COLO668 (cell line): ENCODE measurements around the gene ZNF652.
"Not testable (repeated sequence)": the region's sequence is repeated elsewhere in the genome, so short reads cannot be mapped to it uniquely, and the experiment has no call there.

Experiments
- DNase-seq: peaks from one replicate; lab custom pipeline; 2025; ENCODE audit not compliant: unreplicated experiment; lab: John Stamatoyannopoulos, UW

Gene ZNF652

GRCh38 chr17:49387498-49388289, 25.6 kb upstream of the ZNF652 start:
- no peak for DNase-seq

- no peak for DNase-seq
These were observed 24.3 kb upstream of the ZNF652 start for GRCh38 chr17:49386373-49386772.

GRCh38 chr17:49384951-49385350, 22.9 kb upstream of the ZNF652 start:
- DNase-seq: no peak

DNA sequence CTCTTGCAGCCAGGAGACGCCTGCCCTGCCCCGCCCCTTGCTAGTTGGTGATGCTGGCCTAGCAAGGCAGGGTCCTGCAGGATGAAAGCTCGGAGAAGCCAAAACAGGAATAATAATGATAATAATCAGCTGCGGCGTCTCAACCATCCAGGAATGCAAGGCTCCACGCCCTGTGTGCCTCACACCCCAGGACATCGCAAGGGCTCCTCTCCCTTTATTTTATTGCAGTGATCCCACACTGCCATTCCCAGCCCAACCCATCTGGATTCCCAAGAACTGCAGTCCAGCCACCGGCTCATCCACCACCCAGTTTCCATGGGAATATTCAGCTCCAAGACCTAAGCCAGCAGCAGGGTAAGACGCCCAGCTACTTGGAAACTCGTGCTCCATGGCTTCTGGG, 21.0 kb upstream of the ZNF652 start:
- DNase-seq: no peak

GRCh38 chr17:49382556-49382955, 20.5 kb upstream of the ZNF652 start:
- DNase-seq: no peak

- no peak for DNase-seq
These were observed 19.7 kb upstream of the ZNF652 start for GRCh38 chr17:49381793-49382192.

- no peak for DNase-seq
These were observed 19.0 kb upstream of the ZNF652 start for GRCh38 chr17:49381033-49381432.

GRCh38 chr17:49379926-49380325, 17.9 kb upstream of the ZNF652 start:
- DNase-seq: no peak

- DNase-seq: no peak
These were observed 16.3 kb upstream of the ZNF652 start for GRCh38 chr17:49378311-49378710.

GRCh38 chr17:49375544-49375943, 13.5 kb upstream of the ZNF652 start:
- no peak for DNase-seq

DNA sequence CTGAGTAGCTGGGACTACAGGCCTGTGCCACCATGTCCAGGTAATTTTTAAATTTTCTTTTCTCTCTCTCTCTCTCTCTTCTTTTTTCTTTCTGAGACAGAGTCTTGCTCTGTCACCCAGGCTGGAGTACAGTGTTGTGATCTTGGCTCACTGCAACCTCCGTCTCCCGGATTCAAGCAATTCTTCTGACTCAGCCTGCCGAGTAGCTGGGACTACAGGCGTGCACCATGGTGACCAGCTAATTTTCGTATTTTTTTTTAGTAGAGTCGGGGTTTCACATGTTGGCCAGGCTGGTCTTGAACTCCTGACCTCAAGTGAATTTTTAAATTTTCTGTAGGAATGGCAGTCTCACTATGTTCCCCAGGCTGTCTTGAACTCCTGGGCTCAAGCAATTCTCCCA, 11.1 kb upstream of the ZNF652 start:
- DNase-seq: no peak

- DNase-seq: no peak
These were observed 10.4 kb upstream of the ZNF652 start for GRCh38 chr17:49372425-49372824.

- no peak for DNase-seq
These were observed 9.2 kb upstream of the ZNF652 start for GRCh38 chr17:49370971-49371834.

DNA sequence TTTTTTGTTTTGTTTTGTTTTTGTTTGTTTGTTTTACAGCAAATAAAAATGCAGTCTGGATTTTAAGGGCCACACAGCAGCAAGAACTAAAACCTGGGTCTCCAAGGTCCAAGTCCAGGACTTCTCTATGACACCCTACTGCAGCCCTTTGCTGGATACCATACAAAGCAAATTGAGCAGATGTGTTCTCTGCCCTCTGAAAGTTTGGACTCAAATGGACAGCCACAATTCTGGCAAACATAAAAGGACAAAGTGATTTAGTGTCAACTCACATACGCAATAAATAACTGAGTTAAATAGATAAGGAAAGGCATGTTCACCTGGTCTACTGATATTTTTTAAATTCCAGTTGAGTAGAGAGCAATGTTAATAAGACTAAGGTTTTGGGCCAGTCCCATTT, 7.7 kb upstream of the ZNF652 start:
- DNase-seq: no peak

DNA sequence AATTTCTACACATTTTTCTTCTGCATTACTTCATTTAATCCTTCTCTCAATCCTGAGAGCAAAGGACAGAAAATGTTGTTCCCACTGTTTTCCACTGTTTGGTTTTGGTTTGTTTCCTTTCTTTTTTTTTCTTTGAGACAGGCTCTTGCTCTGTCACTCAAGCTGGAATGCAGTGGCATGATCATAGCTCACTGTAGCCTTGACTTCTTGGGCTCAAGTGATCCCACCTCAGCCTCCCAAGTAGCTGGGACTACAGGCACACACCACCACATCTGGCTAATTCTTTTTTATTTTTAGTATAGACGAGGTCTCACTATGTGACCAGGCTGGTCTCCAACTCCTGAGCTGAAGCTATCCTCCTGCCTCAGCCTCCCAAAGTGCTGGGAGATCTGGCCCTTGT, 7.0 kb upstream of the ZNF652 start:
- DNase-seq: no peak

GRCh38 chr17:49365667-49366066, 3.6 kb upstream of the ZNF652 start:
- peak; percentile 3 for DNase-seq

DNA sequence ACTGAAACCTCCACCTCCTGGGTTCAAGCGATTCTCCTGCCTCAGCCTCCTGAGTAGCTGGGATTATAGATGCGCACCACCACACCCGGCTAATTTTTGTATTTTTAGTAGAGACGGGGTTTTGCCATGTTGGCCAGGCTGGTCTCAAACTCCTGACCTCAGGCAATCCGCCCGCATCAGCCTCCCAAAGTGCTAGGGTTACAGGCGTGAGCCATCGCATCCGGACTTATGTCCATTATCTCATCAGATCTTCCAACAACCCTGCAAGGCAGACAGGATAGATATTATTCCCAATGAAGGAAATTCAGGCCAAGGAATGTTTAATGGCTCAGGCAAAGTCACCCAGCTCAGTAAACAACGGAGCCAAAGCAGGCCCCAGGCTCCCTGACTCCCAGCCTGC, 3.1 kb upstream of the ZNF652 start:
- not testable (repeated sequence) for DNase-seq

- no peak for DNase-seq
These were observed 2.1 kb upstream of the ZNF652 start for GRCh38 chr17:49364119-49364518.

DNA sequence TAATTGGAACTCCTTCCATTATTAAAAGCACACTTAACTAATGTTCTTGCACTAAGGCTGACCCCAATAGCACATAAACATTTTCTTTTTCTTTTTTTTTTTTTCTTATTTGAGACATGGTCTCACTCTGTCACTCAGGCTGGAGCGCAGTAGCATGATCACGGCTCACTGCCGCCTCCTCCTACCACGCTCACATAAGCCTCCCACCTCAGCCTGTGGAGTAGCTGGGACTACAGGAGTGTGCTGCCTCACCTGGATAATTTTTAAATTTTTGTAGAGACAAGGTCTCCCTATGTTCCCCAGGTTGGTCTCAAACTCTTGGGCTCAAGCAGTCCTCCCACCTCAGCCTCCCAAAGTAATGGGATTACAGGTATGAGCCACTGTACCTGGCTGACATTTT, 1.2 kb upstream of the ZNF652 start:
- DNase-seq: no peak

DNA sequence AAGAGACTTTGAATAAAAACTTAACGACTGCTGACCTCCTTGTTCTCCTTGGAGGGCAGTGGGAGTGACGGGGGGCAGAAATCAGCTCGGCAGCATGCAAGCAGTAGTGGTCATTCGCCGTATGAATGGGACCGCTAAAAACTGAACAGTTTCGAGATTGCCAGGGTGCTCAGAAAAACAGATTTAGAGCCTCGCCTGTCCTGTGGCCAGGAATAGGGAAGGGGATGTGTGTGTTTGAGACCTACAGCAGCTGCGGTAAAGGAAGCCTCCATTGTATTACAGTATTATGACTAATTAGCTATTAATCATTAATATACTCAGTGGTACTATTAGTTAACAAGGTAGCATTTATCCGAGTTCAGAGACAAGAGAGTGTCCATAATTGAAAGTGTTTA, 670 bp upstream of the ZNF652 start:
- no peak for DNase-seq

DNA sequence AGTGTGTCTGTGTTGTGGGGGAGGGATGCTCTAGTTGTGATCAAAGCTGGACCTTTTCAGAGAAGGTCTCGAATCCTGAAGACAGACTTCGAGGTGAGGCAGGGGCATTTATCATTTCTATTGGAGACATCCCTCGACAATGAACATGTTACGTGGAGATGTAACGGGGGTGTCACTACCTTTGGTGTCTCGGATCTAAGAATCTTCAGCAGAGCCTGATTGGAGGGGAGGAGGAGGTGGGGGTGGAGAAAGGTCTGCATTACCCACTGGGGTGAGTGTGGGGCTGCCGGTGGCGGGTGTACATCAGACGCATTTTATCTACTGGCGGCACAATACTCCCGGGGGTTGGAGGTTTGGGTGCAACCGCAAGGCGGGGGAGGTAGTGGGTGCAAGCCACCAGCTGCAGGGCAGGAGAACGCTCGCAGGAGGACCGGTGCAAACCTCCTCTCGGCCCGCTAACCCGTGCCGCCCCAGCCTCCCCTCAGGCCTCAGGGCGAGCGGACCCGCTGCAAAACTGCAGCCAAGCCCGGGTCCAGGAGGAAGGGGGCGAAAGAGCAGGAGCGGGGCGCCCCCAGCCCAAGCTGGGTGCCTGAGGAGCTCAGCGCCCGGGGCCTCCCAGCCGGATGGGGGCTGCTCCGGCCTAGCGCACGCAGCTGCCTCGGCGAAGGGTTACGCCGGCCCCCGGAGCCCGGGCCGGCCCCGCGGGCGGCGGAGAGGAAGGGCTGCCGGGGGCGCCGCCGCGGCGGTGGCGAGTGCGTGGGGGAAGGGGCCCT, 735 bp downstream of the ZNF652 start:
- peak; percentile 36 for DNase-seq

DNA sequence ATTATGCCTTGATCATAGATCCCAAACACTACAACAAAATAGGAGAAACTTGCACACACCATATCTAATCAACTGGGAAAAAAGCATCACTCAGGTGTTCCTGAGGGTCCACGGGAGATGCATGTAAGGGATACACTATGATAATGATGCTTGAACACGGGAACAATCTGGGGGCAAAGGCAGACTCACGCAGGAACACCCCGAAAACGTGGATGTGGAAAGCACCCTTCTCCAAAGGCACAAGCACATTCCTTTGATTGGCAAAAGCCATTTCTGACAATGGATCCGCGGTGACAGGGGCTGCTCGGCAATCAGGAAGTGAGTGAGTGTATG, 1.3 kb downstream of the ZNF652 start:
- DNase-seq: peak; percentile 22
